Astrocyte (in vitro differentiated cells and primary cell): Measurements from ENCODE around the gene TRAK1.

Source experiments
- EZH2 ChIP-seq: IDR thresholded peaks from 2 replicates; pipeline ENCODE4 v1.6.1; 2012; ENCODE audit warnings: mild to moderate bottlenecking, low read length, inconsistent platforms; ENCODE audit not compliant: insufficient read depth
- TF ChIP-seq, protein P1 (sequence below): IDR thresholded peaks from 2 replicates; pipeline ENCODE4 v1.5.1; 2011; ENCODE audit warnings: low read depth, mild to moderate bottlenecking, inconsistent platforms, low read length, moderate library complexity; ENCODE audit not compliant: insufficient read depth

DNA sequence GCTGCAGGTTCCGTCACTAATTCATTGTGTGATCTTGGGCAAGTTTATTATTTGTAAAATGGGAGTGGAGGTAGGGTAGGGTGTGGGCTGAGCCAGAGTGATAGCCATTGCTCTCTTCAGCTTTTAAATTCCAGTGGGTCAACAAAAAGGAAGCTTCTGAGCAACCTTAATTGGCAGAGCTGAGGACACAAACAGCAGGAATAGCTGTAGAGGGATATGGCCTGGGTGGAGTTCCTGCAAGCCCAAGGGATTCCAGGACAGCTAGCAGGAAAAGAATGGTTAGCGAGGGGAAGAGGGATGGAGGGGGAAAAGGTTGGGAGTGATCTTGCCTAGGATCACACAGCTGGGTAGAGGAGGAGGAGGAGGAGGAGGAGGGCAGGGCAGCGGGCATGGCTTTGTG is 163.4 kb downstream of the TRAK1 start:
- TF ChIP-seq, protein P1, sequence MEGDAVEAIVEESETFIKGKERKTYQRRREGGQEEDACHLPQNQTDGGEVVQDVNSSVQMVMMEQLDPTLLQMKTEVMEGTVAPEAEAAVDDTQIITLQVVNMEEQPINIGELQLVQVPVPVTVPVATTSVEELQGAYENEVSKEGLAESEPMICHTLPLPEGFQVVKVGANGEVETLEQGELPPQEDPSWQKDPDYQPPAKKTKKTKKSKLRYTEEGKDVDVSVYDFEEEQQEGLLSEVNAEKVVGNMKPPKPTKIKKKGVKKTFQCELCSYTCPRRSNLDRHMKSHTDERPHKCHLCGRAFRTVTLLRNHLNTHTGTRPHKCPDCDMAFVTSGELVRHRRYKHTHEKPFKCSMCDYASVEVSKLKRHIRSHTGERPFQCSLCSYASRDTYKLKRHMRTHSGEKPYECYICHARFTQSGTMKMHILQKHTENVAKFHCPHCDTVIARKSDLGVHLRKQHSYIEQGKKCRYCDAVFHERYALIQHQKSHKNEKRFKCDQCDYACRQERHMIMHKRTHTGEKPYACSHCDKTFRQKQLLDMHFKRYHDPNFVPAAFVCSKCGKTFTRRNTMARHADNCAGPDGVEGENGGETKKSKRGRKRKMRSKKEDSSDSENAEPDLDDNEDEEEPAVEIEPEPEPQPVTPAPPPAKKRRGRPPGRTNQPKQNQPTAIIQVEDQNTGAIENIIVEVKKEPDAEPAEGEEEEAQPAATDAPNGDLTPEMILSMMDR = no peak
- TF ChIP-seq EZH2 = no peak
